GM19452 (cell line): Measurements from ENCODE around the gene DNAJC5G.
"Not testable (repeated sequence)": the region's sequence is repeated elsewhere in the genome, so short reads cannot be mapped to it uniquely, and the experiment has no call there.

Source experiments
- ATAC-seq: cut with Tn5 transposase; IDR thresholded peaks from one replicate; pipeline ENCODE4 v1.9.1; 2021; ENCODE audit not compliant: unreplicated experiment

The DNAJC5G gene

GRCh38 chr2:27307545-27308358, 32.5 kb downstream of the DNAJC5G start:
- no peak for ATAC-seq

GRCh38 chr2:27308359-27308881, 33.2 kb downstream of the DNAJC5G start, which contains the start of gene UCN:
TSS of gene UCN (minus strand) at chr2:27308445. CDS start at chr2:27307895, 550 bp downstream.
- no peak for ATAC-seq

- ATAC-seq, result no peak
Measured at GRCh38 chr2:27309651-27310050, 34.4 kb downstream of the DNAJC5G start.

GRCh38 chr2:27312152-27312551, 36.9 kb downstream of the DNAJC5G start:
- no peak for ATAC-seq

GRCh38 chr2:27313882-27314645, 38.8 kb downstream of the DNAJC5G start:
- no peak for ATAC-seq

GRCh38 chr2:27314709-27315108, 39.5 kb downstream of the DNAJC5G start:
- ATAC-seq, result no peak

- no peak for ATAC-seq
Measured at GRCh38 chr2:27315122-27315521, 39.9 kb downstream of the DNAJC5G start.

GRCh38 chr2:27316655-27317412, 41.6 kb downstream of the DNAJC5G start:
- ATAC-seq, result no peak

GRCh38 chr2:27319839-27320238, 44.6 kb downstream of the DNAJC5G start:
- ATAC-seq, result not testable (repeated sequence)

- no peak for ATAC-seq
Measured at GRCh38 chr2:27320958-27321543, 45.8 kb downstream of the DNAJC5G start.

GRCh38 chr2:27322301-27322765, 47.1 kb downstream of the DNAJC5G start:
- no peak for ATAC-seq

- peak; percentile 87 for ATAC-seq
Measured at GRCh38 chr2:27322766-27323595, 47.7 kb downstream of the DNAJC5G start, which contains the start of gene MPV17. TSS of gene MPV17 (minus strand) at chr2:27323097. CDS start at chr2:27322517, 580 bp downstream.

- no peak for ATAC-seq
Measured at GRCh38 chr2:27323596-27324285, 48.5 kb downstream of the DNAJC5G start.

- ATAC-seq, result no peak
Measured at GRCh38 chr2:27324720-27325119, 49.5 kb downstream of the DNAJC5G start.
